Activated CD8-positive, alpha-beta T cell treated with anti-CD3 and anti-CD28 coated beads for 36 hours (primary cell): ENCODE results near the gene FCRLA. TPM values are rescaled to one million over a fixed set of nuclear protein-coding genes. Genes with fewer than 3 reads are reported as not detected.

Experiments used
- ATAC-seq: fragments of 200-7000 bp; cut with Tn5 transposase; one replicate; pipeline ENCODE4 v1.10.0; 2021; ENCODE audit warnings: mild to moderate bottlenecking, moderate library complexity
- CTCF ChIA-PET: fragments of 350-600 bp; sonication (Branson Sonifier 250); formaldehyde crosslinking; loops from one replicate; lab custom pipeline; 2021; ENCODE audit warnings: antibody characterized with exemption; lab: Charles Lee
- POLR2A ChIA-PET: fragments of 350-600 bp; sonication (Branson Sonifier 250); formaldehyde crosslinking; loops from one replicate; lab custom pipeline; 2021; ENCODE audit warnings: antibody characterized with exemption; lab: Charles Lee
- DNase-seq: peaks from one replicate; pipeline ENCODE4 v3.0.0-alpha.2; 2020
- H3K27ac Mint-ChIP-seq: one replicate; pipeline ENCODE4 v1.8.0; 2021; ENCODE audit warnings: mild to moderate bottlenecking, mixed read lengths
- H3K27me3 Mint-ChIP-seq: one replicate; pipeline ENCODE4 v1.8.0; 2021; ENCODE audit warnings: mixed read lengths
- H3K36me3 Mint-ChIP-seq: one replicate; pipeline ENCODE4 v1.8.0; 2021; ENCODE audit warnings: low read depth, mixed read lengths
- H3K4me1 Mint-ChIP-seq: one replicate; pipeline ENCODE4 v1.8.0; 2021; ENCODE audit warnings: low read depth, mixed read lengths
- H3K4me3 Mint-ChIP-seq: one replicate; pipeline ENCODE4 v1.8.0; 2021; ENCODE audit warnings: mild to moderate bottlenecking, moderate library complexity, mixed read lengths
- H3K9me3 Mint-ChIP-seq: one replicate; pipeline ENCODE4 v1.8.0; 2021; ENCODE audit warnings: mixed read lengths
- intact Hi-C: fragments of 100-400 bp; cut with micrococcal nuclease; formaldehyde crosslinking; loops from one replicate; pipeline ENCODE4 v1.10.0; 2022
- total RNA-seq, 2 experiments: library from RNA; stranded (reverse); gene quantifications; one replicate each; pipeline ENCODE4 v1.2.3, GENCODE V29; 2021
- TF ChIP-seq, protein P1 (sequence below): fragments of 200-600 bp; IDR thresholded peaks from one replicate; pipeline ENCODE4 v1.8.0; 2022; ENCODE audit warnings: antibody characterized with exemption, mild to moderate bottlenecking

Gene FCRLA
- total RNA-seq, 2 experiments from 2014 or later, result not detected

DNA sequence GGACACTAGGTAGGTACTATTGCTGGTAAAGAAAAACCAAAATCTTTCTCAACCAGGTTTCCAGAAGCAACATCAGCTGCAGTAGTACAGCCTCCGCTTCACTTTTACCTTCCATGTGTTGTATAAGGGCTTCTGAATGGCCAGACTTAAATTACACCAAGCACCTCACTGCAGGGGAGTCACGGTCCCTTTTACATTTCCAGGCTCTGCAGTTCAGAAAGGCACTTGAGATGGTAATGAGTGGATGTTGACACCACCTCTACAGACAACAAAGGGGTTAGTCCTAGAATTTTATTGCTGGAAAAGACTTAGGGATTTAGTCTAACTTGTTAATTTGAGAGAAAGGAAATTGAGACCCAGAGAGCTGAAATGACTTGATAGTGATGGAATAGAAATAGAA lies 30.6 kb downstream of the FCRLA start:
- TF ChIP-seq, protein P1, sequence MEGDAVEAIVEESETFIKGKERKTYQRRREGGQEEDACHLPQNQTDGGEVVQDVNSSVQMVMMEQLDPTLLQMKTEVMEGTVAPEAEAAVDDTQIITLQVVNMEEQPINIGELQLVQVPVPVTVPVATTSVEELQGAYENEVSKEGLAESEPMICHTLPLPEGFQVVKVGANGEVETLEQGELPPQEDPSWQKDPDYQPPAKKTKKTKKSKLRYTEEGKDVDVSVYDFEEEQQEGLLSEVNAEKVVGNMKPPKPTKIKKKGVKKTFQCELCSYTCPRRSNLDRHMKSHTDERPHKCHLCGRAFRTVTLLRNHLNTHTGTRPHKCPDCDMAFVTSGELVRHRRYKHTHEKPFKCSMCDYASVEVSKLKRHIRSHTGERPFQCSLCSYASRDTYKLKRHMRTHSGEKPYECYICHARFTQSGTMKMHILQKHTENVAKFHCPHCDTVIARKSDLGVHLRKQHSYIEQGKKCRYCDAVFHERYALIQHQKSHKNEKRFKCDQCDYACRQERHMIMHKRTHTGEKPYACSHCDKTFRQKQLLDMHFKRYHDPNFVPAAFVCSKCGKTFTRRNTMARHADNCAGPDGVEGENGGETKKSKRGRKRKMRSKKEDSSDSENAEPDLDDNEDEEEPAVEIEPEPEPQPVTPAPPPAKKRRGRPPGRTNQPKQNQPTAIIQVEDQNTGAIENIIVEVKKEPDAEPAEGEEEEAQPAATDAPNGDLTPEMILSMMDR, result no peak
- Mint-ChIP-seq H3K4me1 (peaks cover 40% of the 10 kb centered on the region), H3K9me3 (no peaks in the 10 kb centered on the region), H3K27me3 (peaks cover 3% of the 10 kb centered on the region), H3K4me3 (no peak overlapping the region), H3K36me3 (no peaks in the 10 kb centered on the region), H3K27ac (no peak overlapping the region)
- POLR2A ChIA-PET, result interaction anchor here (0.9 kb wide), 1 partner anchor 11 kb away, joined by 3 read pairs; no protein-coding TSS in a partner anchor
- CTCF ChIA-PET, result interaction anchor here (0.6 to 9.1 kb wide), 10 partner anchors 10 to 254 kb away, joined by 3 to 69 read pairs (median 6); partner anchors contain the start of gene DUSP12
- intact Hi-C loops, result loop anchor here (5.0 to 10.0 kb wide), 2 partner anchors 90 to 113 kb away; no protein-coding TSS in a partner anchor
- DNase-seq (no peak), ATAC-seq (no peak)

DNA sequence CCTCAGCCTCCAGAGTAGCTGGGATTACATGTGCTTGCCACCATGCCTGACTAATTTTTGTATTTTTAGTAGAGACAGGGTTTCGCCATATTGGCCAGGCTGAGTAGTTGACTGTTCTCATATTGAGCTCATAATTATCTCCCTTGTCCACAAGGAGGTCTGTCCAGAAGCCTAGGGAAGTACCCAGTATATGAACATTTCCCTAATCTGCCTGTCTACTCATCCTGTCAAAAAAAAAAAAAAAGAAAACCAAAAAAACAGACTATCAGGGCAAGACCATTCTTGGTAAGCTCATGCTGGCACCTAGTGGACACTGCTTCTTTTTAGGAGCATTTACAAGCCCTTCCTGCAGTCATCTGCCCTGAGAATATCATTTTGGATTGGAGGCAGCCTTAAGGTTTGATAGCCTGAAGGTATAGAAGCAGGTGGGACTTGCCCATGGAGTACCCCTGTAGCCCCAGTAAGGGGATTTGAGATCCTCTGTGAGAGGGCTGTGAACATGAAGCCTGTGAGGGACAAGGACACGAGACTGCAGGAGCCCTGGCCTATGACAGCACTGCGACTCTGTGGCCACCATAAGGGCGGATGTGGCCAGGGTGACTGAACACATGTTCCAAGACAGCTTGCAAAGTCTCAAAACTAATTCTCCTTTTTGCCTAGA lies 31.7 kb downstream of the FCRLA start:
- ChIA-PET CTCF (interaction anchor here (0.6 to 9.1 kb wide), 16 partner anchors 8 to 298 kb away, joined by 3 to 69 read pairs (median 6); partner anchors contain the start of genes DUSP12 and FCRLA), POLR2A (no interaction called here)
- H3K4me1 Mint-ChIP-seq, result peaks cover 43% of the 10 kb centered on the region
- intact Hi-C loops, result loop anchor here (5.0 to 10.0 kb wide), 2 partner anchors 91 to 114 kb away; no protein-coding TSS in a partner anchor
- H3K27ac Mint-ChIP-seq, result peak overlapping the region; percentile 56
- TF ChIP-seq, protein P1, result peak; percentile 54
- DNase-seq (peak; percentile 82), ATAC-seq (peak; percentile 76)
- peaks cover 3% of the 10 kb centered on the region for H3K27me3 Mint-ChIP-seq
- H3K9me3 Mint-ChIP-seq, result no peaks in the 10 kb centered on the region
- no peaks in the 10 kb centered on the region for H3K36me3 Mint-ChIP-seq
- H3K4me3 Mint-ChIP-seq, result no peak overlapping the region

DNA sequence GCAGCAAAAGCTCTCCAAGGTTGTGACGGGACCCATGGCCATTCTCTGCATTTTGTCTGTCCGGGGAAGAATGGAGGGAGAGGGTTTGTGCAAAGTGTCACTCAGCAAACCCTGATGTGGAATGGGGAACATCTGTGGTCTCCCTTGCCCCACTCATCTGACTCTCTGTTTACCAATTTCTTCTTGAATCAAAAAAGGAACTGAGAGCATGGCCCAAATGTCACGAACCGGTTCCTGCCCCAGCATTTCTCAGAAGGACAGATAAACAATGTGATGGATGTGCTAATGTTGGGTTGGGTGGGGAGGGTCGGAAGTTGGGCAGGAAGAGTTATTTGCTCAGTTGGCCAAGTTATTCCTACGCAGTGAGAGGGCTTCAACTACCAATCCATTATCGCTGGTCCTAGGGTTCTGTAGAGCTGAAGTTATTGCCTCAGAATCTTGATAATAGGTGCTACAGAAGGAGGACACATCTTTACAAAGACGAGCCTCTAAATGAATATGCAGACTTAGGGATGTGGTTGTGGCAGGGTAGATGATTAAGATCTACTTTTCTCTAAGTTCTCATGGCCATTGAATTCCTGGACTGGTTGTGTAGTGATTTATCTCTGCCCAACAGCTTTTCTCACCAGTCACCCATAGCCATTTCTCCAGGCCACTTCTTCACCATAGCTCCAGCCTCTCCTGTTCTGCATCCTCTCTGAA lies 33.0 kb downstream of the FCRLA start:
- Mint-ChIP-seq H3K9me3 (no peaks in the 10 kb centered on the region), H3K27me3 (peaks cover 3% of the 10 kb centered on the region), H3K4me3 (no peak overlapping the region), H3K4me1 (peaks cover 54% of the 10 kb centered on the region), H3K36me3 (no peaks in the 10 kb centered on the region), H3K27ac (no peak overlapping the region)
- ATAC-seq, result no peak
- POLR2A ChIA-PET, result interaction anchor here (0.8 kb wide), 1 partner anchor 309 kb away, joined by 3 read pairs; no protein-coding TSS in a partner anchor
- intact Hi-C loops, result loop anchor here (2.0 to 10.0 kb wide), 4 partner anchors 93 to 253 kb away; no protein-coding TSS in a partner anchor
- CTCF ChIA-PET, result interaction anchor here (0.7 to 9.1 kb wide), 14 partner anchors 8 to 266 kb away, joined by 3 to 69 read pairs (median 4); partner anchors contain the start of gene DUSP12
- DNase-seq, result no peak
- TF ChIP-seq, protein P1, result no peak

DNA sequence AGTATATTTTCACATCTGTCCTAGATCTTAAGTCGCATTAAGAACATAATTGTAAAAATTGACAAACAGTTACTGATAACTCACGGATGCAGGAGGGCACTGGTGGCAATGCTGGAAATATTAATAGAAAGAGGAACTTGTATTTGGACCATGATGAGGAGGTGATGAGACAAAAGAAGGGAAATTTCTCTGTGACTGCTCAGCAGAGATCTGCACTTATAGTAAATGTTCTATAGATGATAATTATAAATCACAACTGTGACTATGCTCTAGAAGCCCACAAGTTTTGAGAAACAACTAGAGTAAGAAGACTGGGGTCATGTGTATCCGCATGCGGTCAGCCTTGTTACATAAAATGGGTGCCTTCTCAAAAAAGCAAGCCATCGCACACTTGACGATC lies 33.9 kb downstream of the FCRLA start:
- peaks cover 5% of the 10 kb centered on the region for H3K27me3 Mint-ChIP-seq
- H3K27ac Mint-ChIP-seq, result no peak overlapping the region
- TF ChIP-seq, protein P1, result no peak
- CTCF ChIA-PET, result interaction anchor here (0.7 to 9.1 kb wide), 20 partner anchors 8 to 261 kb away, joined by 3 to 69 read pairs (median 4); partner anchors contain the start of gene DUSP12
- no peak overlapping the region for H3K4me3 Mint-ChIP-seq
- DNase-seq, result no peak
- intact Hi-C loops, result loop anchor here (2.0 to 10.0 kb wide), 2 partner anchors 206 to 254 kb away; no protein-coding TSS in a partner anchor
- H3K4me1 Mint-ChIP-seq, result peaks cover 54% of the 10 kb centered on the region
- H3K9me3 Mint-ChIP-seq, result no peaks in the 10 kb centered on the region
- ATAC-seq, result no peak
- H3K36me3 Mint-ChIP-seq, result no peaks in the 10 kb centered on the region
- POLR2A ChIA-PET, result interaction anchor here (0.6 to 1.4 kb wide), 2 partner anchors 21 to 26 kb away, joined by 3 to 5 read pairs; no protein-coding TSS in a partner anchor
